HUES64 (cell line): Measurements from ENCODE around the gene NDUFS4.
"Not testable (repeated sequence)": the region's sequence is repeated elsewhere in the genome, so short reads cannot be mapped to it uniquely, and the experiment has no call there.

Source experiments
- H3K27ac ChIP-seq: 2 replicates; pipeline ENCODE4 v1.7.0; 2013; ENCODE audit warnings: low read depth, low read length, inconsistent platforms
- H3K27me3 ChIP-seq: 2 replicates; pipeline ENCODE4 v1.6.1; 2013; ENCODE audit warnings: mild to moderate bottlenecking, low read length; ENCODE audit not compliant: insufficient read depth
- H3K36me3 ChIP-seq: 2 replicates; pipeline ENCODE4 v1.6.1; 2013; ENCODE audit warnings: mild to moderate bottlenecking, low read length; ENCODE audit not compliant: insufficient read depth
- H3K4me1 ChIP-seq: 2 replicates; pipeline ENCODE4 v1.6.1; 2013; ENCODE audit warnings: mild to moderate bottlenecking, low read length, moderate library complexity; ENCODE audit not compliant: insufficient read depth
- H3K4me3 ChIP-seq: 2 replicates; pipeline ENCODE4 v1.5.1; 2013; ENCODE audit warnings: mild to moderate bottlenecking, low read length, moderate library complexity
- H3K9ac ChIP-seq: 2 replicates; pipeline ENCODE4 v1.6.1; 2013; ENCODE audit warnings: mild to moderate bottlenecking, low read depth, low read length
- H3K9me3 ChIP-seq: 2 replicates; pipeline ENCODE4 v1.6.1; 2013; ENCODE audit warnings: low read depth, low read length; ENCODE audit not compliant: insufficient read depth
- WGBS: fragments of 150-250, 120-280 bp; methylation state at CpG from one replicate; pipeline ENCODE4 v1.1.7; 2013; ENCODE audit warnings: missing lambda C conversion rate; 5-methylcytosine and 5-hydroxymethylcytosine counted together

Gene NDUFS4

GRCh38 chr5:53694520-53695022, 134.1 kb downstream of the NDUFS4 start:
- WGBS, result no CpG with 5 or more reads among the region's 1 CpG
- Histone ChIP-seq H3K27me3 (no peaks in the 10 kb centered on the region), H3K4me3 (no peak overlapping the region), H3K9me3 (peaks cover 49% of the 10 kb centered on the region), H3K9ac (no peak overlapping the region), H3K27ac (no peak overlapping the region), H3K36me3 (no peaks in the 10 kb centered on the region), H3K4me1 (no peaks in the 10 kb centered on the region)

GRCh38 chr5:53710405-53710804, 150.0 kb downstream of the NDUFS4 start:
- H3K9me3 ChIP-seq, result peaks cover 24% of the 10 kb centered on the region
- not testable (repeated sequence) for H3K9ac ChIP-seq, H3K36me3 ChIP-seq, H3K4me1 ChIP-seq, H3K27me3 ChIP-seq, H3K27ac ChIP-seq, H3K4me3 ChIP-seq
- 100% methylated on average over 1 of the region's 1 CpG for WGBS

GRCh38 chr5:53712327-53712726, 151.9 kb downstream of the NDUFS4 start:
- Histone ChIP-seq H3K27ac (no peak overlapping the region), H3K4me3 (no peak overlapping the region), H3K9me3 (peaks cover 8% of the 10 kb centered on the region; the same call in 1 of the 2 replicates), H3K9ac (no peak overlapping the region), H3K4me1 (peaks cover 9% of the 10 kb centered on the region; the same call in 1 of the 2 replicates), H3K27me3 (no peaks in the 10 kb centered on the region), H3K36me3 (no peaks in the 10 kb centered on the region)
- WGBS, result 92% methylated on average over 4 of the region's 4 CpGs

GRCh38 chr5:53713978-53714666, 153.7 kb downstream of the NDUFS4 start:
- 71% methylated on average over 2 of the region's 3 CpGs for WGBS
- Histone ChIP-seq H3K9ac (no peak overlapping the region), H3K9me3 (peaks cover 8% of the 10 kb centered on the region; the same call in 1 of the 2 replicates), H3K27me3 (no peaks in the 10 kb centered on the region), H3K27ac (no peak overlapping the region), H3K36me3 (no peaks in the 10 kb centered on the region), H3K4me1 (peaks cover 9% of the 10 kb centered on the region; the same call in 1 of the 2 replicates), H3K4me3 (no peak overlapping the region)

- Histone ChIP-seq H3K9me3 (peaks cover 6% of the 10 kb centered on the region; the same call in 1 of the 2 replicates), H3K9ac (no peak overlapping the region), H3K27ac (no peak overlapping the region), H3K36me3 (no peaks in the 10 kb centered on the region), H3K27me3 (no peaks in the 10 kb centered on the region), H3K4me3 (no peak overlapping the region), H3K4me1 (peaks cover 9% of the 10 kb centered on the region; the same call in 1 of the 2 replicates)
Observed at GRCh38 chr5:53714667-53715010, 154.2 kb downstream of the NDUFS4 start.

- Histone ChIP-seq H3K4me3 (no peak overlapping the region), H3K9ac (no peak overlapping the region), H3K36me3 (no peaks in the 10 kb centered on the region), H3K27me3 (no peaks in the 10 kb centered on the region), H3K4me1 (no peaks in the 10 kb centered on the region), H3K27ac (no peak overlapping the region), H3K9me3 (no peaks in the 10 kb centered on the region)
- 95% methylated on average over 2 of the region's 3 CpGs for WGBS
Observed at GRCh38 chr5:53726121-53726520, 165.7 kb downstream of the NDUFS4 start.

GRCh38 chr5:53730943-53731342, 170.5 kb downstream of the NDUFS4 start:
- Histone ChIP-seq H3K9ac (no peak overlapping the region), H3K27me3 (no peaks in the 10 kb centered on the region), H3K36me3 (no peaks in the 10 kb centered on the region), H3K4me3 (no peak overlapping the region), H3K9me3 (no peaks in the 10 kb centered on the region), H3K27ac (no peak overlapping the region), H3K4me1 (no peaks in the 10 kb centered on the region)
- WGBS, result 88% methylated on average over 1 of the region's 1 CpG
